H1 (cell line): Measurements from ENCODE around the gene RBM14. TPM values are rescaled to one million over a fixed set of nuclear protein-coding genes. Genes with fewer than 3 reads are reported as not detected.

ENCODE experiments used
- CHD2 ChIP-seq: IDR thresholded peaks from 2 replicates; pipeline ENCODE4 v1.6.1; 2012; ENCODE audit warnings: low read length, improper control_type of control experiment
- CTCF ChIP-seq, 3 experiments: IDR thresholded peaks; 1 replicate in 2 of 3; 2 replicates in 1 of 3; pipeline versions ENCODE4 v1.5.1 to v1.6.1; 2011; ENCODE audit warnings: low read length in 3 of 3, mild to moderate bottlenecking in 3 of 3, inconsistent platforms in 2 of 3, low read depth in 1 of 3, moderate library complexity in 1 of 3; ENCODE audit not compliant: insufficient read depth in 1 of 3; ENCODE audit errors: control extremely low read depth in 1 of 3
- HDAC6 ChIP-seq: IDR thresholded peaks from one replicate; pipeline ENCODE4 v1.7.1; 2012; ENCODE audit warnings: low read depth, mild to moderate bottlenecking, inconsistent platforms, low read length, moderate library complexity
- RXRA ChIP-seq: IDR thresholded peaks from 2 replicates; pipeline ENCODE4 v1.6.1; 2011; ENCODE audit warnings: low read depth, mild to moderate bottlenecking, low read length, moderate library complexity; ENCODE audit not compliant: insufficient read depth
- polyA plus RNA-seq, 7 experiments: library from polyadenylated mRNA; depleted of rRNA in 3 of 7; stranded (reverse) in 5 of 7; unstranded in 2 of 7; fragments of >200 nt in 5 of 7; fragments of 200-250 nt in 2 of 7; gene quantifications; 1 replicate in 5 of 7; 2 replicates in 1 of 7; 4 replicates in 1 of 7; pipeline versions ENCODE4 v1.2.1 to v1.2.3, GENCODE V29; 2011 to 2013; ENCODE audit warnings: missing spikeins in 2 of 7, mixed read lengths in 2 of 7
- total RNA-seq: library from RNA; stranded (reverse); fragmentation: NEBNext Ultra II Directional; extraction: Animal tissue kit (Norgen Biotek cat#: 25700); gene quantifications from 2 replicates; pipeline ENCODE4 v1.2.1, GENCODE V29; 2021
- TF ChIP-seq, protein P1 (sequence below): IDR thresholded peaks from 2 replicates; pipeline ENCODE4 v1.6.1; 2012; ENCODE audit warnings: low read length, inconsistent platforms

The RBM14 gene
- total and polyA plus RNA-seq, 2 of the 8 experiments (the other 6 are each of a cell fraction or from before 2014, with no cell fraction given): 67.2 to 142 TPM

GRCh38 chr11:66612458-66612857 is 4.0 kb upstream of the RBM14 start (continued):
- TF ChIP-seq CTCF (IDR thresholded peaks at IDR 0.05; ENCODE audit: control extremely low read depth in 1 of 3, insufficient read depth in 1 of 3, low read depth in 1 of 3, low read length in 3 of 3) (no peak), RXRA (no peak), HDAC6 (no peak), CHD2 (no peak)
- TF ChIP-seq, protein P1, sequence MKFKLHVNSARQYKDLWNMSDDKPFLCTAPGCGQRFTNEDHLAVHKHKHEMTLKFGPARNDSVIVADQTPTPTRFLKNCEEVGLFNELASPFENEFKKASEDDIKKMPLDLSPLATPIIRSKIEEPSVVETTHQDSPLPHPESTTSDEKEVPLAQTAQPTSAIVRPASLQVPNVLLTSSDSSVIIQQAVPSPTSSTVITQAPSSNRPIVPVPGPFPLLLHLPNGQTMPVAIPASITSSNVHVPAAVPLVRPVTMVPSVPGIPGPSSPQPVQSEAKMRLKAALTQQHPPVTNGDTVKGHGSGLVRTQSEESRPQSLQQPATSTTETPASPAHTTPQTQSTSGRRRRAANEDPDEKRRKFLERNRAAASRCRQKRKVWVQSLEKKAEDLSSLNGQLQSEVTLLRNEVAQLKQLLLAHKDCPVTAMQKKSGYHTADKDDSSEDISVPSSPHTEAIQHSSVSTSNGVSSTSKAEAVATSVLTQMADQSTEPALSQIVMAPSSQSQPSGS: no peak
